ENCODE data around the gene TNKS1BP1. TPM values are rescaled to one million over a fixed set of nuclear protein-coding genes. Genes with fewer than 3 reads are reported as not detected.

Gene TNKS1BP1
- total RNA-seq, 1 donor from 2014 or later: 189 TPM

GRCh38 chr11:57335023-57335342, 10.2 kb upstream of the TNKS1BP1 start:
- Histone ChIP-seq H3K9me3 (no peaks in the 10 kb centered on the region), H3K4me1 (peaks cover 18% of the 10 kb centered on the region), H3K27ac (peak overlapping the region; percentile 90), H3K27me3 (no peaks in the 10 kb centered on the region), H3K36me3 (peaks cover 41% of the 10 kb centered on the region), H3K4me3 (peak overlapping the region; percentile 81)
- intact Hi-C loops (cut with DNase I): no loop called here
- ATAC-seq (no peak), DNase-seq (no peak)
- TF ChIP-seq, protein P1, sequence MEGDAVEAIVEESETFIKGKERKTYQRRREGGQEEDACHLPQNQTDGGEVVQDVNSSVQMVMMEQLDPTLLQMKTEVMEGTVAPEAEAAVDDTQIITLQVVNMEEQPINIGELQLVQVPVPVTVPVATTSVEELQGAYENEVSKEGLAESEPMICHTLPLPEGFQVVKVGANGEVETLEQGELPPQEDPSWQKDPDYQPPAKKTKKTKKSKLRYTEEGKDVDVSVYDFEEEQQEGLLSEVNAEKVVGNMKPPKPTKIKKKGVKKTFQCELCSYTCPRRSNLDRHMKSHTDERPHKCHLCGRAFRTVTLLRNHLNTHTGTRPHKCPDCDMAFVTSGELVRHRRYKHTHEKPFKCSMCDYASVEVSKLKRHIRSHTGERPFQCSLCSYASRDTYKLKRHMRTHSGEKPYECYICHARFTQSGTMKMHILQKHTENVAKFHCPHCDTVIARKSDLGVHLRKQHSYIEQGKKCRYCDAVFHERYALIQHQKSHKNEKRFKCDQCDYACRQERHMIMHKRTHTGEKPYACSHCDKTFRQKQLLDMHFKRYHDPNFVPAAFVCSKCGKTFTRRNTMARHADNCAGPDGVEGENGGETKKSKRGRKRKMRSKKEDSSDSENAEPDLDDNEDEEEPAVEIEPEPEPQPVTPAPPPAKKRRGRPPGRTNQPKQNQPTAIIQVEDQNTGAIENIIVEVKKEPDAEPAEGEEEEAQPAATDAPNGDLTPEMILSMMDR (IDR thresholded peaks at IDR 0.05): no peak

- no peak for DNase-seq
- intact Hi-C loops (cut with DNase I): no loop called here
- H3K27ac ChIP-seq: no peak overlapping the region
- H3K9me3 ChIP-seq: no peaks in the 10 kb centered on the region
- ATAC-seq: no peak
- no peak overlapping the region for H3K4me3 ChIP-seq
- H3K27me3 ChIP-seq: no peaks in the 10 kb centered on the region
- peaks cover 18% of the 10 kb centered on the region for H3K4me1 ChIP-seq
- peaks cover 62% of the 10 kb centered on the region for H3K36me3 ChIP-seq
- TF ChIP-seq, protein P1 (IDR thresholded peaks at IDR 0.05): no peak
Observed at GRCh38 chr11:57332694-57333440, 8.1 kb upstream of the TNKS1BP1 start.

GRCh38 chr11:57331720-57332119, 7.0 kb upstream of the TNKS1BP1 start:
- intact Hi-C loops (cut with DNase I): no loop called here
- TF ChIP-seq, protein P1 (IDR thresholded peaks at IDR 0.05): no peak
- peaks cover 74% of the 10 kb centered on the region for H3K36me3 ChIP-seq

GRCh38 chr11:57330029-57330428, 5.3 kb upstream of the TNKS1BP1 start:
- TF ChIP-seq, protein P1 (IDR thresholded peaks at IDR 0.05): no peak
- peaks cover 77% of the 10 kb centered on the region for H3K36me3 ChIP-seq
- ATAC-seq (no peak), DNase-seq (no peak)
- no peaks in the 10 kb centered on the region for H3K27me3 ChIP-seq
- no peaks in the 10 kb centered on the region for H3K9me3 ChIP-seq
- H3K4me3 ChIP-seq: no peak overlapping the region
- intact Hi-C loops (cut with DNase I): no loop called here
- H3K27ac ChIP-seq: no peak overlapping the region
- H3K4me1 ChIP-seq: peaks cover 26% of the 10 kb centered on the region

More at GRCh38 chr11:57331720-57332119, 7.0 kb upstream of the TNKS1BP1 start:
- Histone ChIP-seq H3K27ac (no peak overlapping the region), H3K9me3 (no peaks in the 10 kb centered on the region), H3K4me1 (peaks cover 19% of the 10 kb centered on the region), H3K27me3 (no peaks in the 10 kb centered on the region), H3K4me3 (no peak overlapping the region)
- DNase-seq (no peak), ATAC-seq (no peak)

DNA sequence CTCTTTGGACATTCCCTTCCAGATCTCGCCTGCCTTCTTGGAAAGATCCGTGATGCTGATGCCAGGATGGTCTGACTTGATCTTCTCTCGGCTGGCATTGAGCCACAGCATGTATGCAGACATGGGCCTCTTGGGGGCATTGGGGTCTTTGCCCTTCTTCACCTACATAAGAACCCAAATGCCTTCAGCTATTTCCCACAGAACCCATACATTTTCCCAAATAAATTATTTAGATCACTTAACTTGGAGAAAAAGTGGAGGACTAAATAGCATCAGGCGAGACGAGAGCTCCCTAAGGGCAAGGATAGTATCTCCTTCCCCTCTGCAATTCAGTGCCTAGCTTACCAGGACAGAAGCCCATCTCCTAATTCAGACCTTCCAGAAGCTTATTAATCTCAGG, 3.0 kb upstream of the TNKS1BP1 start:
- no peak for DNase-seq
- Histone ChIP-seq H3K36me3 (peaks cover 64% of the 10 kb centered on the region), H3K4me1 (peaks cover 21% of the 10 kb centered on the region), H3K27me3 (no peaks in the 10 kb centered on the region), H3K9me3 (no peaks in the 10 kb centered on the region), H3K4me3 (no peak overlapping the region), H3K27ac (no peak overlapping the region)
- intact Hi-C loops (cut with DNase I): no loop called here
- no peak for ATAC-seq
- TF ChIP-seq, protein P1 (IDR thresholded peaks at IDR 0.05): no peak

GRCh38 chr11:57325735-57326048, 940 bp upstream of the TNKS1BP1 start:
- H3K27ac ChIP-seq: peak overlapping the region; percentile 98
- no peaks in the 10 kb centered on the region for H3K9me3 ChIP-seq
- peaks cover 43% of the 10 kb centered on the region for H3K36me3 ChIP-seq
- TF ChIP-seq, protein P1 (IDR thresholded peaks at IDR 0.05): no peak
- intact Hi-C loops (cut with DNase I): no loop called here
- DNase-seq (peak; percentile 84), ATAC-seq (peak; percentile 45)
- peak overlapping the region; percentile 75 for H3K4me3 ChIP-seq
- peaks cover 33% of the 10 kb centered on the region for H3K4me1 ChIP-seq
- H3K27me3 ChIP-seq: no peaks in the 10 kb centered on the region

Data from upper lobe of right lung (tissue), 1 donor.